HL-60/S4 treated with retinoic acid at 250 ng/mL for 4 days and 3 days (cell line): ENCODE measurements around the gene ZAR1.

Experiments used
- in situ Hi-C: fragments of 300-500 bp; cut with MboI; formaldehyde crosslinking; loops from 2 replicates; pipeline ENCODE4 v1.7.0; 2022; ENCODE audit warnings: low sequenced_read_pairs

ZAR1 gene

GRCh38 chr4:48484494-48485168, 5.4 kb upstream of the ZAR1 start:
- in situ Hi-C loops, result no loop called here

- in situ Hi-C loops, result no loop called here
Observed at GRCh38 chr4:48489683-48490011, 405 bp upstream of the ZAR1 start.

- in situ Hi-C loops, result no loop called here
Observed at GRCh38 chr4:48490680-48491513, 845 bp downstream of the ZAR1 start.

- in situ Hi-C loops, result no loop called here
Observed at GRCh38 chr4:48491514-48492176, 1.6 kb downstream of the ZAR1 start.

- in situ Hi-C loops, result no loop called here
Observed at GRCh38 chr4:48493452-48494100, 3.5 kb downstream of the ZAR1 start.

- in situ Hi-C loops, result no loop called here
Observed at GRCh38 chr4:48495941-48496340, 5.9 kb downstream of the ZAR1 start.

- in situ Hi-C loops, result no loop called here
Observed at GRCh38 chr4:48498895-48499294, 8.8 kb downstream of the ZAR1 start.

GRCh38 chr4:48499551-48500066, 9.6 kb downstream of the ZAR1 start:
- in situ Hi-C loops, result no loop called here

- in situ Hi-C loops, result no loop called here
Observed at GRCh38 chr4:48503233-48504025, 13.4 kb downstream of the ZAR1 start.

GRCh38 chr4:48504026-48504330, 13.9 kb downstream of the ZAR1 start:
- in situ Hi-C loops, result no loop called here

GRCh38 chr4:48504352-48504751, 14.3 kb downstream of the ZAR1 start:
- in situ Hi-C loops, result no loop called here

GRCh38 chr4:48506716-48507115, 16.7 kb downstream of the ZAR1 start:
- in situ Hi-C loops, result no loop called here

- in situ Hi-C loops, result no loop called here
Observed at GRCh38 chr4:48509543-48509942, 19.5 kb downstream of the ZAR1 start.

GRCh38 chr4:48518143-48518542, 28.1 kb downstream of the ZAR1 start:
- in situ Hi-C loops, result no loop called here

GRCh38 chr4:48526406-48526805, 36.4 kb downstream of the ZAR1 start:
- in situ Hi-C loops, result loop anchor here (25.0 kb wide), 2 partner anchors 214 to 389 kb away; partner anchors contain the start of gene TXK

GRCh38 chr4:48538358-48538757, 48.3 kb downstream of the ZAR1 start:
- in situ Hi-C loops, result loop anchor here (25.0 kb wide), 2 partner anchors 226 to 401 kb away; partner anchors contain the start of gene TXK

GRCh38 chr4:48539597-48539996, 49.5 kb downstream of the ZAR1 start:
- in situ Hi-C loops, result loop anchor here (25.0 kb wide), 2 partner anchors 227 to 402 kb away; partner anchors contain the start of gene TXK

GRCh38 chr4:48542888-48543287, 52.8 kb downstream of the ZAR1 start:
- in situ Hi-C loops, result loop anchor here (25.0 kb wide), 2 partner anchors 231 to 406 kb away; partner anchors contain the start of gene TXK

- in situ Hi-C loops, result loop anchor here (25.0 kb wide), 2 partner anchors 231 to 406 kb away; partner anchors contain the start of gene TXK
Observed at GRCh38 chr4:48543796-48544195, 53.7 kb downstream of the ZAR1 start.
